ENCODE measurements around the gene UBE2H.
"Not testable (repeated sequence)": the region's sequence is repeated elsewhere in the genome, so short reads cannot be mapped to it uniquely, and the experiment has no call there.

The UBE2H gene

GRCh38 chr7:129824291-129825208, 128.2 kb downstream of the UBE2H start:
- peak overlapping the region; percentile 93 for H3K27ac ChIP-seq
- TF ChIP-seq CTCF (conservative IDR thresholded peaks at IDR 0.05), result peak; percentile 56

- not testable (repeated sequence) for H3K27ac ChIP-seq
These were observed 129.6 kb downstream of the UBE2H start for GRCh38 chr7:129823143-129823542.

GRCh38 chr7:129821476-129821875, 131.3 kb downstream of the UBE2H start:
- H3K27ac ChIP-seq, result no peak overlapping the region
- no peak for TF ChIP-seq CTCF (conservative IDR thresholded peaks at IDR 0.05)

- TF ChIP-seq CTCF (conservative IDR thresholded peaks at IDR 0.05), result no peak
- no peak overlapping the region for H3K27ac ChIP-seq
These were observed 136.0 kb downstream of the UBE2H start for GRCh38 chr7:129816742-129817141.

- no peak overlapping the region for H3K27ac ChIP-seq
- TF ChIP-seq CTCF (conservative IDR thresholded peaks at IDR 0.05), result no peak
These were observed 144.9 kb downstream of the UBE2H start for GRCh38 chr7:129807863-129808262.

GRCh38 chr7:129804890-129805719, 147.7 kb downstream of the UBE2H start:
- TF ChIP-seq CTCF (conservative IDR thresholded peaks at IDR 0.05), result no peak
- H3K27ac ChIP-seq, result peak overlapping the region; percentile 60

GRCh38 chr7:129804111-129804889, 148.5 kb downstream of the UBE2H start:
- no peak for TF ChIP-seq CTCF (conservative IDR thresholded peaks at IDR 0.05)
- H3K27ac ChIP-seq, result peak overlapping the region; percentile 60; the same call in 1 of the 2 replicates

Data from VCaP (cell line).